Measurements from ENCODE around the gene MED8. TPM values are rescaled to one million over a fixed set of nuclear protein-coding genes. Genes with fewer than 3 reads are reported as not detected.
"Not testable (repeated sequence)": the region's sequence is repeated elsewhere in the genome, so short reads cannot be mapped to it uniquely, and the experiment has no call there.

MED8 gene
- total RNA-seq, 4 donors from 2014 or later = 43.6 to 58.4 (median 50.8) TPM

GRCh38 chr1:43419627-43420425, 30.2 kb upstream of the MED8 start:
- TF ChIP-seq POLR2A (IDR thresholded peaks at IDR 0.05) = no peak
- no peak for TF ChIP-seq CTCF (IDR thresholded peaks at IDR 0.05)
- intact Hi-C loops (cut with DNase I; ENCODE audit: low total_unique reads) = loop anchor here (5.0 kb wide), 1 partner anchor 193 kb away; no protein-coding TSS in a partner anchor
- H3K4me3 ChIP-seq (ENCODE audit: low read depth, poor library complexity, severe bottlenecking) = no peak overlapping the region
- 94 to 95% methylated on average over 13 of the region's 13 CpGs for WGBS, 2 donors
- DNase-seq (ENCODE audit: low spot score in 2 of 2) = peak in 1 of 2 donors; percentile 58

- WGBS, 2 donors = 85 to 87% methylated on average over 4 of the region's 4 CpGs
- TF ChIP-seq CTCF (IDR thresholded peaks at IDR 0.05) (no peak), POLR2A (IDR thresholded peaks at IDR 0.05) (no peak)
- intact Hi-C loops (cut with DNase I; ENCODE audit: low total_unique reads) = loop anchor here (5.0 kb wide), 1 partner anchor 192 kb away; no protein-coding TSS in a partner anchor
- H3K4me3 ChIP-seq (ENCODE audit: low read depth, poor library complexity, severe bottlenecking) = no peak overlapping the region
- DNase-seq (ENCODE audit: low spot score in 2 of 2) = peak in 1 of 2 donors; percentile 3
Observed at GRCh38 chr1:43418858-43419257, 29.3 kb upstream of the MED8 start.

- DNase-seq (ENCODE audit: low spot score in 2 of 2) = no peak
- 67 to 75% methylated on average over 5 of the region's 5 CpGs for WGBS, 2 donors
- intact Hi-C loops (cut with DNase I; ENCODE audit: low total_unique reads) = loop anchor here (5.0 kb wide), 1 partner anchor 189 kb away; no protein-coding TSS in a partner anchor
Observed at GRCh38 chr1:43415901-43416300, 26.3 kb upstream of the MED8 start.

GRCh38 chr1:43414634-43415223, 25.1 kb upstream of the MED8 start:
- no peak for TF ChIP-seq CTCF (IDR thresholded peaks at IDR 0.05)
- WGBS, 2 donors = 81 to 85% methylated on average over 5 of the region's 5 CpGs
- intact Hi-C loops (cut with DNase I; ENCODE audit: low total_unique reads) = loop anchor here (5.0 kb wide), 1 partner anchor 187 kb away; no protein-coding TSS in a partner anchor
- peak in 1 of 2 donors; percentile 41 for DNase-seq (ENCODE audit: low spot score in 2 of 2)
- no peak overlapping the region for H3K4me3 ChIP-seq (ENCODE audit: low read depth, poor library complexity, severe bottlenecking)

More at GRCh38 chr1:43415901-43416300, 26.3 kb upstream of the MED8 start:
- TF ChIP-seq CTCF (IDR thresholded peaks at IDR 0.05) (no peak), POLR2A (IDR thresholded peaks at IDR 0.05) (no peak)
- no peak overlapping the region for H3K4me3 ChIP-seq (ENCODE audit: low read depth, poor library complexity, severe bottlenecking)

GRCh38 chr1:43413426-43413825, 23.8 kb upstream of the MED8 start:
- intact Hi-C loops (cut with DNase I; ENCODE audit: low total_unique reads); DNase-seq (ENCODE audit: low spot score in 2 of 2); H3K4me3 ChIP-seq (ENCODE audit: low read depth, poor library complexity, severe bottlenecking): not testable (repeated sequence)
- WGBS, 2 donors = 91 to 94% methylated on average over 1 of the region's 1 CpG

- 93 to 96% methylated on average over 3 of the region's 3 CpGs for WGBS, 2 donors
- H3K4me3 ChIP-seq (ENCODE audit: low read depth, poor library complexity, severe bottlenecking) = no peak overlapping the region
- TF ChIP-seq CTCF (IDR thresholded peaks at IDR 0.05) (no peak), POLR2A (IDR thresholded peaks at IDR 0.05) (no peak)
- DNase-seq (ENCODE audit: low spot score in 2 of 2) = no peak
- intact Hi-C loops (cut with DNase I; ENCODE audit: low total_unique reads) = no loop called here
Observed at GRCh38 chr1:43410571-43410970, 21.0 kb upstream of the MED8 start.

Measured in lower leg skin (tissue), 4 donors.